GM12878 (cell line): ENCODE results near the gene ADNP2. TPM values are rescaled to one million over a fixed set of nuclear protein-coding genes. Genes with fewer than 3 reads are reported as not detected.

Experiments used
- ATAC-seq: fragments of 200-7000 bp; cut with Tn5 transposase; 3 replicates; pipeline ENCODE4 v1.9.1; 2020; ENCODE audit warnings: mild to moderate bottlenecking, moderate library complexity
- BruUV-seq: library from RNA; stranded (reverse); fragments of 400-500 nt; replicated peaks from 2 replicates; lab custom pipeline; 2021; lab: Mats Ljungman, UMichigan
- CTCF ChIA-PET: fragments of 300-600 bp; sonication (Branson Sonifier 250); formaldehyde crosslinking; extraction: SDS; loops from one replicate; lab custom pipeline; 2021; ENCODE audit warnings: inconsistent platforms; lab: Yijun Ruan, JAX
- POLR2A ChIA-PET: fragments of 350-600 bp; formaldehyde crosslinking; extraction: SDS; loops from one replicate; lab custom pipeline; 2021; ENCODE audit warnings: inconsistent platforms; lab: Charles Lee
- RAD21 ChIA-PET: fragments of 300-600 bp; sonication (Branson Sonifier 250); formaldehyde crosslinking; loops from one replicate; lab custom pipeline; 2023; ENCODE audit warnings: antibody characterized with exemption; ENCODE audit not compliant: unreplicated experiment; lab: Charles Lee
- SMC1A ChIA-PET: fragments of 300-600 bp; sonication (Branson Sonifier 250); formaldehyde crosslinking; loops from one replicate; lab custom pipeline; 2023; ENCODE audit not compliant: unreplicated experiment, uncharacterized antibody; lab: Charles Lee
- DNase-seq: peaks from one replicate; pipeline ENCODE4 v3.0.0-alpha.2; 2011; ENCODE audit warnings: low read depth, low spot score
- FAIRE-seq: peaks from 3 replicates; lab custom pipeline; 2011; peaks lifted over from hg19 to GRCh38; lab: Jason Lieb, UNC
- H2AFZ ChIP-seq: 2 replicates; pipeline ENCODE4 v1.6.0; 2011; ENCODE audit warnings: low read depth, low read length, control low read depth; ENCODE audit not compliant: control insufficient read depth
- H3K27ac ChIP-seq: 2 replicates; pipeline ENCODE4 v1.5.1; 2011; ENCODE audit warnings: control low read depth; ENCODE audit not compliant: control insufficient read depth, insufficient read depth
- H3K27me3 ChIP-seq, 2 experiments: replicated peaks in 1 of 2; 2 replicates each; pipeline versions ENCODE4 v1.6.0 to v1.6.1; 2011; ENCODE audit warnings: low read length in 1 of 2; ENCODE audit not compliant: control insufficient read depth in 2 of 2, insufficient read depth in 2 of 2
- H3K36me3 ChIP-seq, 2 experiments: 2 replicates each; pipeline ENCODE4 v1.5.1; 2011; ENCODE audit warnings: low read length in 1 of 2; ENCODE audit not compliant: control insufficient read depth in 2 of 2, insufficient read depth in 2 of 2
- H3K4me1 ChIP-seq: 2 replicates; pipeline ENCODE4 v1.6.1; 2011; ENCODE audit warnings: mild to moderate bottlenecking, low read length, moderate library complexity, mixed read lengths; ENCODE audit not compliant: control insufficient read depth, insufficient read depth
- H3K4me2 ChIP-seq: 2 replicates; pipeline ENCODE4 v1.6.0; 2011; ENCODE audit warnings: control low read depth; ENCODE audit not compliant: control insufficient read depth, insufficient read depth
- H3K4me3 ChIP-seq: fragments of 200-600 bp; sonication (generic); 2 replicates; pipeline ENCODE4 v1.5.1; 2016
- H3K79me2 ChIP-seq: 2 replicates; pipeline ENCODE4 v1.6.0; 2011; ENCODE audit warnings: low read length; ENCODE audit not compliant: control insufficient read depth, insufficient read depth
- H3K9ac ChIP-seq: 2 replicates; pipeline ENCODE4 v1.8.0; 2011; ENCODE audit warnings: low read length, control low read depth, mixed read lengths; ENCODE audit not compliant: control insufficient read depth, insufficient read depth
- H3K9me3 ChIP-seq: replicated peaks from 3 replicates; pipeline ENCODE4 v1.5.1; 2011; ENCODE audit warnings: mild to moderate bottlenecking, low read length; ENCODE audit not compliant: control insufficient read depth, insufficient read depth
- H4K20me1 ChIP-seq: 2 replicates; pipeline ENCODE4 v1.6.0; 2011; ENCODE audit not compliant: control insufficient read depth, insufficient read depth
- ETV6 ChIP-seq, 2 experiments: fragments of 450-650 bp in 1 of 2; IDR thresholded peaks in 1 of 2; conservative IDR thresholded peaks in 1 of 2; 2 replicates each; pipeline ENCODE4 v1.6.1; 2014; ENCODE audit warnings: antibody characterized with exemption in 1 of 2, borderline replicate concordance in 1 of 2, low read depth in 1 of 2, mild to moderate bottlenecking in 1 of 2, moderate library complexity in 1 of 2
- GABPA ChIP-seq: IDR thresholded peaks from 2 replicates; pipeline ENCODE4 v1.6.1; 2014; ENCODE audit warnings: antibody characterized with exemption, low read depth, mild to moderate bottlenecking, inconsistent platforms
- KDM1A ChIP-seq: fragments of 200-600 bp; sonication (generic); IDR thresholded peaks from 2 replicates; pipeline ENCODE4 v1.6.1; 2016; ENCODE audit warnings: borderline replicate concordance
- RELB ChIP-seq: fragments of 450-650 bp; IDR thresholded peaks from 2 replicates; pipeline ENCODE4 v1.6.1; 2017; ENCODE audit warnings: low read depth, mild to moderate bottlenecking, moderate library complexity
- RFX5 ChIP-seq: IDR thresholded peaks from 2 replicates; pipeline ENCODE4 v1.6.1; 2011; ENCODE audit warnings: low read depth, low read length, improper control_type of control experiment
- SREBF2 ChIP-seq: IDR thresholded peaks from 2 replicates; pipeline ENCODE4 v1.6.1; 2012; ENCODE audit warnings: mild to moderate bottlenecking, low read length
- SUZ12 ChIP-seq: fragments of 200-600 bp; sonication (generic); IDR thresholded peaks from one replicate; pipeline ENCODE4 v1.6.1; 2018; ENCODE audit warnings: antibody characterized with exemption, mild to moderate bottlenecking; ENCODE audit not compliant: unreplicated experiment
- TBL1XR1 ChIP-seq: IDR thresholded peaks from 2 replicates; pipeline ENCODE4 v1.6.1; 2012; ENCODE audit warnings: low read depth, low read length, improper control_type of control experiment
- YBX1 ChIP-seq: fragments of 450-650 bp; IDR thresholded peaks from 2 replicates; pipeline ENCODE4 v1.6.1; 2016; ENCODE audit warnings: antibody characterized with exemption
- ZNF622 ChIP-seq: fragments of 450-650 bp; IDR thresholded peaks from 2 replicates; pipeline ENCODE4 v1.6.1; 2017; ENCODE audit warnings: mild to moderate bottlenecking, inconsistent platforms
- WGBS: methylation state at CpG from one replicate; pipeline ENCODE4 v1.1.6; 2016; ENCODE audit warnings: low lambda C conversion rate; ENCODE audit not compliant: insufficient replicate concordance, insufficient coverage; ENCODE audit errors: missing lambda C conversion rate; 5-methylcytosine and 5-hydroxymethylcytosine counted together
- in situ Hi-C: fragments of 300-500 bp; cut with MboI; formaldehyde crosslinking; loops from 9 replicates; pipeline ENCODE4 v1.14.3; 2018; ENCODE audit warnings: mixed read lengths
- intact Hi-C: fragments of 100-400 bp; cut with micrococcal nuclease; formaldehyde crosslinking; loops from one replicate; pipeline ENCODE4 v1.14.2; 2022; ENCODE audit not compliant: unreplicated experiment
- polyA plus RNA-seq, 11 experiments: library from polyadenylated mRNA; depleted of rRNA in 4 of 11; unstranded in 6 of 11; stranded (reverse) in 5 of 11; fragments of >200 nt; fragmentation: Nextera tagmentation in 4 of 11; fragmentation: Illumina TruSeq in 1 of 11; extraction: Ambion mirVana in 4 of 11; extraction: Trizol in 1 of 11; gene quantifications; 1 replicate in 1 of 11; 2 replicates in 10 of 11; pipeline versions ENCODE4 v1.2.1 to v1.2.3, GENCODE V29; 2011 to 2016; ENCODE audit warnings: inconsistent platforms in 2 of 11, missing spikeins in 2 of 11, low read depth in 1 of 11
- total RNA-seq, 4 experiments: library from RNA; depleted of rRNA in 3 of 4; stranded (reverse); fragments of >200 nt in 3 of 4; fragmentation: Illumina TruSeq in 1 of 4; extraction: Trizol in 1 of 4; gene quantifications; 2 replicates each; pipeline versions ENCODE4 v1.2.1 to v1.2.3, GENCODE V29; 2013 to 2021

The ADNP2 gene
- total and polyA plus RNA-seq, 10 of the 15 experiments (the other 5 are each of a cell fraction or from before 2014, with no cell fraction given) = 3.7 to 25.1 (median 13.0) TPM

- ATAC-seq (no peak), FAIRE-seq (no peak), DNase-seq (no peak)
- no peaks in the 10 kb centered on the region for H4K20me1 ChIP-seq
- ChIA-PET POLR2A (no interaction called here), SMC1A (no interaction called here), CTCF (no interaction called here)
- no peak overlapping the region for H3K4me3 ChIP-seq
- H3K27me3 ChIP-seq = no peaks in the 10 kb centered on the region
- no peak overlapping the region for H3K9ac ChIP-seq
- H2AFZ ChIP-seq = no peak overlapping the region
- H3K79me2 ChIP-seq = no peaks in the 10 kb centered on the region
- in situ Hi-C loops = no loop called here
- WGBS = 41% methylated on average over 10 of the region's 10 CpGs
- BruUV-seq = no TSS peak
- H3K4me2 ChIP-seq = no peak overlapping the region
- H3K36me3 ChIP-seq = no peaks in the 10 kb centered on the region
- intact Hi-C loops = no loop called here
- TF ChIP-seq SREBF2 = no peak
- TF ChIP-seq TBL1XR1 = no peak
- TF ChIP-seq KDM1A = no peak
- TF ChIP-seq RELB = no peak
- no peak for TF ChIP-seq SUZ12
- no peak for TF ChIP-seq GABPA
- no peak for TF ChIP-seq YBX1
- TF ChIP-seq RFX5 = no peak
- TF ChIP-seq ZNF622 = no peak
- no peak for TF ChIP-seq ETV6 (conservative IDR thresholded peaks at IDR 0.05 in 1 of 2, IDR thresholded peaks at IDR 0.05 in 1 of 2; ENCODE audit: borderline replicate concordance in 1 of 2, low read depth in 1 of 2)
- TF ChIP-seq, all 136 proteins: peak for 0
- RAD21 ChIA-PET = no interaction called here
- Histone ChIP-seq H3K27ac (no peak overlapping the region), H3K9me3 (no peaks in the 10 kb centered on the region), H3K4me1 (no peaks in the 10 kb centered on the region)
Observed at GRCh38 chr18:80067897-80068296, 41.2 kb upstream of the ADNP2 start.
